ENCODE data around the gene SMPX. TPM values are rescaled to one million over a fixed set of nuclear protein-coding genes. Genes with fewer than 3 reads are reported as not detected.

Gene SMPX
- total and polyA plus RNA-seq, 2 experiments from 2014 or later, result not detected

- Histone ChIP-seq H3K27me3 (ENCODE audit: insufficient read depth) (peaks cover 8% of the 10 kb centered on the region; the same call in 1 of the 2 replicates), H2AFZ (peak overlapping the region; percentile 74; the same call in 1 of the 2 replicates), H3K36me3 (ENCODE audit: insufficient read depth) (no peaks in the 10 kb centered on the region), H3F3A (replicated peaks; ENCODE audit: low read depth) (no peaks in the 10 kb centered on the region), H3K4me3 (peak overlapping the region; percentile 61), H4K20me1 (replicated peaks; ENCODE audit: insufficient read depth) (no peaks in the 10 kb centered on the region), H3K4me1 (ENCODE audit: insufficient read depth) (no peaks in the 10 kb centered on the region), H3K27ac (ENCODE audit: low read depth) (no peak overlapping the region), H3K79me2 (replicated peaks; ENCODE audit: insufficient read depth) (no peaks in the 10 kb centered on the region), H3K4me2 (peak overlapping the region; percentile 73), H3K9me2 (ENCODE audit: insufficient read depth) (no peaks in the 10 kb centered on the region)
- Mint-ChIP-seq H3K4me3 (peak overlapping the region; percentile 74), H3K27me3 (ENCODE audit: insufficient read depth, low read depth, poor library complexity) (peaks cover 3% of the 10 kb centered on the region), H3K36me3 (ENCODE audit: low read depth) (peaks cover 2% of the 10 kb centered on the region; the same call in 1 of the 3 replicates), H3K9me3 (peaks cover 3% of the 10 kb centered on the region; the same call in 1 of the 3 replicates), H3K4me1 (peaks cover 4% of the 10 kb centered on the region; the same call in 2 of the 3 replicates), H3K27ac (no peak overlapping the region)
- TF ChIP-seq CTCF (conservative IDR thresholded peaks at IDR 0.05; ENCODE audit: low read depth in 2 of 2), result no peak
- TF ChIP-seq NANOG (IDR thresholded peaks at IDR 0.05; ENCODE audit: borderline replicate concordance), result no peak
- no peak for TF ChIP-seq ZNF331 (CRISPR knock-in tag; IDR thresholded peaks at IDR 0.05; ENCODE audit: low read depth)
- TF ChIP-seq ZNF114 (CRISPR knock-in tag; IDR thresholded peaks at IDR 0.05), result no peak
- TF ChIP-seq CREB1 (CRISPR knock-in tag; IDR thresholded peaks at IDR 0.05; ENCODE audit: low read depth), result no peak
- no peak for TF ChIP-seq ETS1 (IDR thresholded peaks at IDR 0.05)
- no peak for TF ChIP-seq EZH2 (IDR thresholded peaks at IDR 0.05; ENCODE audit: low read depth, unreplicated experiment)
- TF ChIP-seq, protein P1, sequence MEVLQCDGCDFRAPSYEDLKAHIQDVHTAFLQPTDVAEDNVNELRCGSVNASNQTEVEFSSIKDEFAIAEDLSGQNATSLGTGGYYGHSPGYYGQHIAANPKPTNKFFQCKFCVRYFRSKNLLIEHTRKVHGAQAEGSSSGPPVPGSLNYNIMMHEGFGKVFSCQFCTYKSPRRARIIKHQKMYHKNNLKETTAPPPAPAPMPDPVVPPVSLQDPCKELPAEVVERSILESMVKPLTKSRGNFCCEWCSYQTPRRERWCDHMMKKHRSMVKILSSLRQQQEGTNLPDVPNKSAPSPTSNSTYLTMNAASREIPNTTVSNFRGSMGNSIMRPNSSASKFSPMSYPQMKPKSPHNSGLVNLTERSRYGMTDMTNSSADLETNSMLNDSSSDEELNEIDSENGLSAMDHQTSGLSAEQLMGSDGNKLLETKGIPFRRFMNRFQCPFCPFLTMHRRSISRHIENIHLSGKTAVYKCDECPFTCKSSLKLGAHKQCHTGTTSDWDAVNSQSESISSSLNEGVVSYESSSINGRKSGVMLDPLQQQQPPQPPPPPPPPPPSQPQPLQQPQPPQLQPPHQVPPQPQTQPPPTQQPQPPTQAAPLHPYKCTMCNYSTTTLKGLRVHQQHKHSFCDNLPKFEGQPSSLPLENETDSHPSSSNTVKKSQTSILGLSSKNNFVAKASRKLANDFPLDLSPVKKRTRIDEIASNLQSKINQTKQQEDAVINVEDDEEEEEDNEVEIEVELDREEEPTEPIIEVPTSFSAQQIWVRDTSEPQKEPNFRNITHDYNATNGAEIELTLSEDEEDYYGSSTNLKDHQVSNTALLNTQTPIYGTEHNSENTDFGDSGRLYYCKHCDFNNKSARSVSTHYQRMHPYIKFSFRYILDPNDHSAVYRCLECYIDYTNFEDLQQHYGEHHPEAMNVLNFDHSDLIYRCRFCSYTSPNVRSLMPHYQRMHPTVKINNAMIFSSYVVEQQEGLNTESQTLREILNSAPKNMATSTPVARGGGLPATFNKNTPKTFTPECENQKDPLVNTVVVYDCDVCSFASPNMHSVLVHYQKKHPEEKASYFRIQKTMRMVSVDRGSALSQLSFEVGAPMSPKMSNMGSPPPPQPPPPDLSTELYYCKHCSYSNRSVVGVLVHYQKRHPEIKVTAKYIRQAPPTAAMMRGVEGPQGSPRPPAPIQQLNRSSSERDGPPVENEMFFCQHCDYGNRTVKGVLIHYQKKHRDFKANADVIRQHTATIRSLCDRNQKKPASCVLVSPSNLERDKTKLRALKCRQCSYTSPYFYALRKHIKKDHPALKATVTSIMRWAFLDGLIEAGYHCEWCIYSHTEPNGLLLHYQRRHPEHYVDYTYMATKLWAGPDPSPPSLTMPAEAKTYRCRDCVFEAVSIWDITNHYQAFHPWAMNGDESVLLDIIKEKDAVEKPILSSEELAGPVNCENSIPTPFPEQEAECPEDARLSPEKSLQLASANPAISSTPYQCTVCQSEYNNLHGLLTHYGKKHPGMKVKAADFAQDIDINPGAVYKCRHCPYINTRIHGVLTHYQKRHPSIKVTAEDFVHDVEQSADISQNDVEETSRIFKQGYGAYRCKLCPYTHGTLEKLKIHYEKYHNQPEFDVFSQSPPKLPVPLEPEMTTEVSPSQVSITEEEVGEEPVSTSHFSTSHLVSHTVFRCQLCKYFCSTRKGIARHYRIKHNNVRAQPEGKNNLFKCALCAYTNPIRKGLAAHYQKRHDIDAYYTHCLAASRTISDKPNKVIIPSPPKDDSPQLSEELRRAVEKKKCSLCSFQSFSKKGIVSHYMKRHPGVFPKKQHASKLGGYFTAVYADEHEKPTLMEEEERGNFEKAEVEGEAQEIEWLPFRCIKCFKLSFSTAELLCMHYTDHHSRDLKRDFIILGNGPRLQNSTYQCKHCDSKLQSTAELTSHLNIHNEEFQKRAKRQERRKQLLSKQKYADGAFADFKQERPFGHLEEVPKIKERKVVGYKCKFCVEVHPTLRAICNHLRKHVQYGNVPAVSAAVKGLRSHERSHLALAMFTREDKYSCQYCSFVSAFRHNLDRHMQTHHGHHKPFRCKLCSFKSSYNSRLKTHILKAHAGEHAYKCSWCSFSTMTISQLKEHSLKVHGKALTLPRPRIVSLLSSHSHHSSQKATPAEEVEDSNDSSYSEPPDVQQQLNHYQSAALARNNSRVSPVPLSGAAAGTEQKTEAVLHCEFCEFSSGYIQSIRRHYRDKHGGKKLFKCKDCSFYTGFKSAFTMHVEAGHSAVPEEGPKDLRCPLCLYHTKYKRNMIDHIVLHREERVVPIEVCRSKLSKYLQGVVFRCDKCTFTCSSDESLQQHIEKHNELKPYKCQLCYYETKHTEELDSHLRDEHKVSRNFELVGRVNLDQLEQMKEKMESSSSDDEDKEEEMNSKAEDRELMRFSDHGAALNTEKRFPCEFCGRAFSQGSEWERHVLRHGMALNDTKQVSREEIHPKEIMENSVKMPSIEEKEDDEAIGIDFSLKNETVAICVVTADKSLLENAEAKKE (CRISPR knock-in tag; IDR thresholded peaks at IDR 0.05), result no peak
- no peak for TF ChIP-seq EZH2phosphoT487 (IDR thresholded peaks at IDR 0.05; ENCODE audit: unreplicated experiment)
- ATAC-seq (peak; percentile 83), DNase-seq (ENCODE audit: low spot score) (peak; percentile 76)
Observed at GRCh38 chrX:21658746-21659145, 99.2 kb downstream of the SMPX start.
